NCI-H345 (cell line): Measurements from ENCODE around the gene PRSS50.

Experiments
- DNase-seq: peaks from one replicate; lab custom pipeline; 2025; lab: John Stamatoyannopoulos, UW

Gene PRSS50

GRCh38 chr3:46670000-46670890 lies 47.4 kb downstream of the PRSS50 start:
- DNase-seq, result no peak

GRCh38 chr3:46669191-46669999 lies 48.3 kb downstream of the PRSS50 start:
- DNase-seq, result no peak

GRCh38 chr3:46668591-46668990 lies 49.1 kb downstream of the PRSS50 start:
- no peak for DNase-seq

GRCh38 chr3:46668116-46668515 lies 49.6 kb downstream of the PRSS50 start:
- no peak for DNase-seq

GRCh38 chr3:46667657-46668056 lies 50.0 kb downstream of the PRSS50 start:
- DNase-seq, result no peak

- no peak for DNase-seq
Measured at GRCh38 chr3:46667061-46667621, 50.5 kb downstream of the PRSS50 start.

- no peak for DNase-seq
Measured at GRCh38 chr3:46666453-46666845, 51.2 kb downstream of the PRSS50 start.

- peak; percentile 19 for DNase-seq
Measured at GRCh38 chr3:46665763-46666452, 51.8 kb downstream of the PRSS50 start.

GRCh38 chr3:46664971-46665762 lies 52.5 kb downstream of the PRSS50 start:
- DNase-seq, result no peak

- no peak for DNase-seq
Measured at GRCh38 chr3:46664188-46664970, 53.3 kb downstream of the PRSS50 start.

- peak; percentile 81 for DNase-seq
Measured at GRCh38 chr3:46663591-46664135, 54.0 kb downstream of the PRSS50 start.

GRCh38 chr3:46662771-46663551 lies 54.7 kb downstream of the PRSS50 start:
- peak; percentile 7 for DNase-seq
